NK-92 (cell line): Measurements from ENCODE around the gene RIMKLB.
"Not testable (repeated sequence)": the region's sequence is repeated elsewhere in the genome, so short reads cannot be mapped to it uniquely, and the experiment has no call there.

Experiments used
- DNase-seq: peaks from one replicate; lab custom pipeline; 2025; ENCODE audit not compliant: unreplicated experiment; lab: John Stamatoyannopoulos, UW

Gene RIMKLB

GRCh38 chr12:8771072-8771471, 73.3 kb downstream of the RIMKLB start:
- DNase-seq, result no peak

DNA sequence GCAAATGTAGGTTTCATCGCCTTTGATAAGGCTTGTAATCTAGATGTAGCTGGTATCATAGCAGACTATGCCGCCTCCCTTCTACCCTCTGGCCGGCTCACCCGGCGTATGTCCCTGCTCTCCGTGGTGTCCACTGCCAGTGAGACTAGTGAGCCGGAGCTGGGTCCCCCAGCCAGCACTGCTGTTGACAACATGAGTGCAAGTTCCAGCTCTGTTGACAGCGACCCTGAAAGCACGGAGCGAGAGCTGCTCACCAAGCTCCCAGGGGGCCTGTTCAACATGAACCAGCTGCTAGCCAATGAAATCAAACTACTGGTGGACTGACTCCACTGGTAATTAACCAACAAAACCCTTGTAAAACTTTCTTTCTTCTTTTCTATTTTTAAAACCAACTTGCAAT, 75.7 kb downstream of the RIMKLB start:
- no peak for DNase-seq

DNA sequence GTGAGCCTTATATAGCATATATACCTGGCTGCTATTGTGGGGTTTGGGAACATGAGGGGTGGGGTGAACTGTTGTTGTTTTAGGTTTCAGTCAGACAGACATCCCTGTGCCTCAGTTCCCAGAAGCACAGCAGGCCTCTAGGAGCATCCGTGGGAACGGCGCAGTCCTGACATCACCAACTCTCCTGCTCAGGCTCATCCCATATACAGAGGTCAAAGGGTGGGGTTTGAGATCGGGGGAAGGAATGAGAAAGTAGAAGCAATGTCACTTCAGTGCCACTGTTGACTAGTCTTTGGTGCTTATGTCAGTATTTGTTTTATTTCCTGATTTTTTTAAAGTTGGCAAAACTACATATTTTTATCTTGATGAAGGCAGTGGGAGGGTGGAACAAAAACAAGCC, 81.5 kb downstream of the RIMKLB start:
- no peak for DNase-seq

DNA sequence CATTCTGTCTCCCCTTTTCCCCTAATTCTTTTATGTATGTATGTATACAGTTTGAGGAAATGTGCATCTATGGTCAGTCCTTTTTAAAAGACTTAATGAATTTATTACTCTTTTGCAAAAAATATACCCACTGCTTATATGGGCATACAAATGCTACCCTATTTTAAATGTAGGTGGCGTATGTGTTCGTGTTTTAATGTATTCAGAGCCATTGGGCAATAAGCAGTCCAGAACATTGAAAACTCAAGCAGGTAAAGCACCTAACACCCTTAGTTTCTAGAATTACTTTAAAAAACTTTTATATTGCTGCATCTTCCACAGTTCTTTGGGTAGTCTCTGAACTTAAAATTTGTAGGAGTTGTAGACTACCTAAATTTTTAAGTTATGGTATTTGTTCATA, 82.1 kb downstream of the RIMKLB start:
- DNase-seq, result no peak

DNA sequence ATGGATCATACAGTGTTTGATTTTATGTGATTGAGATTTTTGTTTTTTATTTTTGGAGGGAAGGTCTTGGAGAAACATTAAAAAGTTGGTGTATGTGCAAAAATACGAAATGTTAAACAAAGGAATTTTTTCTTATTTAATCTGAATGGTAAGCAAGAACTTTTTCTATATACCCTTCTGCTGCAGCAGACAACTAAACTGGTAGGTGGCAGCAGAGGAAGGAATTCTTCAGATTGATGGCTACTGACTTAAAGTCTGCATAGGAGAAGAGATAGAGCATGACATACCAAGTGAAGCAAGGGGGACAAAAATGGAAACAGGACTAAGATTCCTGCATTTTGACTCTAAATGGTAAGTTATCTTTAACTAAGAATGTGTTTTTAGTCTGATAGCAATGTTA, 82.6 kb downstream of the RIMKLB start:
- no peak for DNase-seq

GRCh38 chr12:8781381-8782127, 83.8 kb downstream of the RIMKLB start:
- DNase-seq, result no peak

GRCh38 chr12:8784290-8784888, 86.6 kb downstream of the RIMKLB start:
- DNase-seq, result no peak

GRCh38 chr12:8785499-8785898, 87.7 kb downstream of the RIMKLB start:
- no peak for DNase-seq

DNA sequence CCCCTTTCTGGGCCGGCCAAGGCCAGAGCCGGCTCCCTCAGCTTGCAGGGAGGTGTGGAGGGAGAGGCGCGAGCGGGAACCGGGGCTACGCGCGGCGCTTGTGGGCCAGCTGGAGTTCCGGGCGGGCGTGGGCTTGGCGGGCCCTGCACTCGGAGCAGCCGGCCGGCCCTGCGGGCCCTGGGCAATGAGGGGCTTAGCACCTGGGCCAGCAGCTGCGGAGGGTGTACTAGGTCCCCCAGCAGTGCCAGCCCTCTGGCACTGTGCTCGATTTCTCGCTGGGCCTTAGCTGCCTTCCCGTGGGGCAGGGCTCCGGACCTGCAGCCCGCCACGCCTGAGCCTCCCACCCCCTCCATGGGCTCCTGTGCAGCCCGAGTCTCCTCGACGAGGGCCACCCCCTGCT, 89.4 kb downstream of the RIMKLB start:
- DNase-seq, result not testable (repeated sequence)

- DNase-seq, result not testable (repeated sequence)
Measured at GRCh38 chr12:8788706-8789105, 90.9 kb downstream of the RIMKLB start.

GRCh38 chr12:8789341-8790013, 91.7 kb downstream of the RIMKLB start:
- DNase-seq, result not testable (repeated sequence)

DNA sequence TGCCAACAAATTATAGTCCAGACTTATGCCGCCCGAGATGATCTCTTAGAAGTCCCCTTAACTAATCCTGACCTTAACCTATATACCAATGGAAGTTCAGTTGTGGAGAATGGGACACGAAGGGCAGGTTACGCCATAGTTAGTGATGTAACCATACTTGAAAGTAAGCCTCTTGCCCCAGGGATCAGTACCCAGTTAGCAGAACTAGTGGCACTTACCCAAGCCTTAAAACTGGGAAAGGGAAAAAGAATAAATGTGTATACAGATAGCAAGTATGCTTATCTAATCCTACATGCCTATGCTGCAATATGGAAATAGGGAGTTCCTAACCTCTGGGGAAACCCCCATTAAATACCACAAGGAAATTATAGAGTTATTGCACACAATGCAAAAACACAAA, 95.4 kb downstream of the RIMKLB start:
- DNase-seq, result not testable (repeated sequence)

DNA sequence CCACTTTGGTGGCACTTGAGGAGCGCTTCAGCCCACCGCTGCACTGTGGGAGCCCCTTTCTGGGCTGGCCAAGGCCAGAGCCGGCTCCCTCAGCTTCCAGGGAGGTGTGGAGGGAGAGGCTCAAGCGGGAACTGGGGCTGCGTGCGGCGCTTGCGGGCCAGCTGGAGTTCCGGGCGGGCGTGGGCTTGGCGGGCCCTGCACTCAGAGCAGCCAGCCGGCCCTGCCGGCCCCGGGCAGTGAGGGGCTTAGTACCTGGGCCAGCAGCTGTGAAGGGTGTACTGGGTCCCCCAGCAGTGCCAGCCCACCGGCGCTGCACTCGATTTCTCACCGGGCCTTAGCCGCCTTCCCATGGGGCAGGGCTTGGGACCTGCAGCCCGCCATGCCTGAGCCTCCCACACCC, 96.8 kb downstream of the RIMKLB start:
- not testable (repeated sequence) for DNase-seq

GRCh38 chr12:8796831-8797626, 99.2 kb downstream of the RIMKLB start:
- DNase-seq, result no peak

- DNase-seq, result not testable (repeated sequence)
Measured at GRCh38 chr12:8801213-8801612, 103.4 kb downstream of the RIMKLB start.

DNA sequence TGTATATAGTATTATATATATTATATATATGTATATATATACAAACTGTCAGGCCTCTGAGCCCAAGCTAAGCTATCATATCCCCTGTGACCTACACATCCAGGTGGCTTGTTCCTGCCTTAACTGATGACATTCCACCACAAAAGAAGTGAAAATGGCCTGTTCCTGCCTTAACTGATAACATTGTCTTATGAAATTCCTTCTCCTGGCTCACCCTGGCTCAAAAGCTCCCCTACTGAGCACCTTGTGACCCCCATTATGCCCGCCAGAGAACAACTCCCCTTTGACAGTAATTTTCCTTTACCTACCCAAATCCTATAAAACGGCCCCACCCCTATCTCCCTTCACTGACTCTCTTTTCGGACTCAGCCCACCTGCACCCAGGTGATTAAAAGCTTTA, 107.0 kb downstream of the RIMKLB start:
- not testable (repeated sequence) for DNase-seq

GRCh38 chr12:8805487-8805886, 107.7 kb downstream of the RIMKLB start:
- DNase-seq, result not testable (repeated sequence)

GRCh38 chr12:8807084-8807483, 109.3 kb downstream of the RIMKLB start:
- not testable (repeated sequence) for DNase-seq

- not testable (repeated sequence) for DNase-seq
Measured at GRCh38 chr12:8810112-8810511, 112.3 kb downstream of the RIMKLB start.

DNA sequence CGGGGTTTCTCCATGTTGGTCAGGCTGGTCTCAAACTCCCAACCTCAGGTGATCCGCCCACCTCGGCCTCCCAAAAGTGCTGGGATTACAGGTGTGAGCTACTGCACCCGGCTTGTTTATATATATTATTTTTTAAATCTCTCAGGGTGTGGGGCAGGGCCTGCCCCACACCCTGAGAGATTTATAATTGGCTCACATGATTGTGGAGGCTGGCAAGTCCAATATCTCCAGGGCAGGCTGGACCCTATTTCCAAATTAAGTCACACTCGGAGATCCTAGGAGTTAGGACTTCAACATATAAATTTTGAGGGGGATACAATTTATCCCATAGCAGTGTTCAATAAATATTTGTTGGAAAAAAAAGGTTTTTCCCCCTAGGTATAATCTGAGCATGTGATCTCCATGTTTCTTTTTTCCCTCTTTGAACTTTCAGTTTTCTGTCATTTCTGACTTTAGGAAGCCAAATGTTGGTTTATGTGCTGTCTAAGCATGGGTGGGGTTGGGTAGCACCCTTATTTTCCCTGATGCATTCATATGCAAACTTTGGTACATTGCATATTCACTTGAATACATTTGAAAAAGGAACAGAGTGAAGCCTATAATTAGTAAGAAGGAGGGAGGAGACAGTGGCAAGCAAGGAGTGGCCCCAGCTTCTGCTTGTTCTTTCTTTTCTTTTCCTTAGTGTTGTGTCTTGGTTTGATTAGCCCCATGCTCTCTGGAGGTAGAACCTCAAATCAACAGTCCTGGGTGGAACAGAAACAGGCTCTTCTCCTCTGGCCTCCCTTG, 116.0 kb downstream of the RIMKLB start:
- DNase-seq, result no peak
